ENCODE measurements around the gene CHST11. TPM values are rescaled to one million over a fixed set of nuclear protein-coding genes. Genes with fewer than 3 reads are reported as not detected.

Gene CHST11
- total and polyA plus RNA-seq, 10 donors, result 5.2 to 65.1 (median 48.4) TPM

DNA sequence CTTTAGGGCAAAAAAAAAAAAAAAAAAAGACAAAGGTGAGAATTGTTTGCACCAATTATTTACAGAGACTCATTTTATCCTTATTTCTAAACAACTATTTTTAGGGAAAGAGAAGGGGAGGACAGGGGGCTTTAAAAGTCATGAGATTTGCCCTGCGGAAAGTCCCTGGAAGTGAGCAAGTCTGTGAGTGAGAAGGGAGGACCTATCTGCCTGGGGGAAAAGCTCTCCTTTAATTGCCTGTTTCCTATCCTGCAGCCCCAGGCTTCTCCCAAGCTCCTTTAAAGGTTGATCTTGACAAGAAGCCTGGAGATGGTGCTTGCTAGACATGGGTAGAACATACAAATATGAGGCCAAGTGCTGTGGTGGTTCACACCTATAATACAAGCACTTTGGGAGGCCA, 8.3 kb upstream of the CHST11 start:
- Histone ChIP-seq H3K27me3 (replicated peaks in 1 of 7) (no peaks in the 10 kb centered on the region), H3K27ac (no peak overlapping the region), H3K4me3 (no peak overlapping the region), H3K36me3 (no peaks in the 10 kb centered on the region), H3K4me1 (no peaks in the 10 kb centered on the region), H3K9me3 (peaks cover 0 to 7% (median 5%) of the 10 kb centered on the region in 8 donors)
- 71 to 88% (median 80%) methylated on average over 1 of the region's 1 CpG for WGBS, 5 donors
- TF ChIP-seq POLR2AphosphoS5 (IDR thresholded peaks at IDR 0.05) (no peak), POLR2A (IDR thresholded peaks at IDR 0.05) (no peak)
- TF ChIP-seq, protein P1, sequence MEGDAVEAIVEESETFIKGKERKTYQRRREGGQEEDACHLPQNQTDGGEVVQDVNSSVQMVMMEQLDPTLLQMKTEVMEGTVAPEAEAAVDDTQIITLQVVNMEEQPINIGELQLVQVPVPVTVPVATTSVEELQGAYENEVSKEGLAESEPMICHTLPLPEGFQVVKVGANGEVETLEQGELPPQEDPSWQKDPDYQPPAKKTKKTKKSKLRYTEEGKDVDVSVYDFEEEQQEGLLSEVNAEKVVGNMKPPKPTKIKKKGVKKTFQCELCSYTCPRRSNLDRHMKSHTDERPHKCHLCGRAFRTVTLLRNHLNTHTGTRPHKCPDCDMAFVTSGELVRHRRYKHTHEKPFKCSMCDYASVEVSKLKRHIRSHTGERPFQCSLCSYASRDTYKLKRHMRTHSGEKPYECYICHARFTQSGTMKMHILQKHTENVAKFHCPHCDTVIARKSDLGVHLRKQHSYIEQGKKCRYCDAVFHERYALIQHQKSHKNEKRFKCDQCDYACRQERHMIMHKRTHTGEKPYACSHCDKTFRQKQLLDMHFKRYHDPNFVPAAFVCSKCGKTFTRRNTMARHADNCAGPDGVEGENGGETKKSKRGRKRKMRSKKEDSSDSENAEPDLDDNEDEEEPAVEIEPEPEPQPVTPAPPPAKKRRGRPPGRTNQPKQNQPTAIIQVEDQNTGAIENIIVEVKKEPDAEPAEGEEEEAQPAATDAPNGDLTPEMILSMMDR (IDR thresholded peaks at IDR 0.05 in 8 of 11, conservative IDR thresholded peaks at IDR 0.05 in 3 of 11), result no peak
- no peak for DNase-seq
- intact Hi-C loops (cut with DNase I; ENCODE audit: low total_unique reads), result no loop called here

DNA sequence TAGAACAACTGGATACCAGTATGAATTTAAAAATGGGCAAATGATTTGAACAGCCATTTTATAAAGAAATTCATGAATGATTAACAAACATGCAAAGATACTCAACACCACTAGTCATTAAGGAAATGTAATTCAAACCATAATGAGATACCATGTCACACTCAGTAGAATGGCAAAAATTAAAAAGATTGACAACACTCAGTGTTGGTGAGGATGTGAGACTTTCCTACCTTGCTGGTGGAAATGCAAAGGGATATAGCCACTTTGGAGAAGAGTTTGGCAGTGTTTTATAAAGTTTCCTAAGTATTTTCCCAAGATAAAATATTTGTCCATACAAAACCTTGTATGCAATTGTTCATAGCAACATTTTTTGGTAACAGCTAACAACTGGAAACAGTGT, 6.0 kb upstream of the CHST11 start:
- Histone ChIP-seq H3K4me1 (peaks cover 0 to 8% (median 3%) of the 10 kb centered on the region in 6 donors), H3K9me3 (peaks cover 0 to 7% (median 5%) of the 10 kb centered on the region in 8 donors), H3K36me3 (no peaks in the 10 kb centered on the region), H3K27ac (no peak overlapping the region), H3K4me3 (no peak overlapping the region), H3K27me3 (replicated peaks in 1 of 7) (no peaks in the 10 kb centered on the region)
- TF ChIP-seq POLR2A (IDR thresholded peaks at IDR 0.05) (no peak), POLR2AphosphoS5 (IDR thresholded peaks at IDR 0.05) (no peak)
- TF ChIP-seq, protein P1 (IDR thresholded peaks at IDR 0.05 in 8 of 11, conservative IDR thresholded peaks at IDR 0.05 in 3 of 11), result no peak
- no peak for DNase-seq
- intact Hi-C loops (cut with DNase I; ENCODE audit: low total_unique reads), result loop anchor here (10.0 kb wide), 1 partner anchor 424 kb away; no protein-coding TSS in a partner anchor

DNA sequence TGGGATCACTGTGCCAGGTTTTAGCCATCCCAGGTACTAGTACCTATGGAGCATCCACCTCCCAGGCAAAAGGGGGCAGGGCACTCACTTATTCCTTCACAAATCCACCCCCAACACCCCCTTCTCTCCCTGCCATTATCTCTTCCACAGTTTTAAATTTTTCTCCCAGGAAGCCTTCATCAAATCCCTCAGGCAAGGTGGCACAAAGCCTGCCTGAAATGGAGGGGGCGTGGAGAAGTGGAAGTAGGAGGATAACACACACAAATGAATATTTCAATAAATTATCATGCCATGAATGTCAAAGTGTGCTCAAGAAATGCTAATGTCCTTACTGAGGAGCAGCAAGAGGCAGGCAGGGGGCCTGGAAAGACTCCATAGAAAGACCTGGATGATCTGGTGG, 4.7 kb upstream of the CHST11 start:
- peaks cover 0 to 17% (median 11%) of the 10 kb centered on the region in 6 donors for H3K4me1 ChIP-seq
- no peaks in the 10 kb centered on the region for H3K36me3 ChIP-seq
- no peak overlapping the region for H3K4me3 ChIP-seq
- DNase-seq, result no peak
- H3K27me3 ChIP-seq (replicated peaks in 1 of 7), result no peaks in the 10 kb centered on the region
- intact Hi-C loops (cut with DNase I; ENCODE audit: low total_unique reads), result loop anchor here (10.0 kb wide), 1 partner anchor 423 kb away; no protein-coding TSS in a partner anchor
- peaks cover 0 to 7% (median 5%) of the 10 kb centered on the region in 8 donors for H3K9me3 ChIP-seq
- H3K27ac ChIP-seq, result no peak overlapping the region
- TF ChIP-seq POLR2A (IDR thresholded peaks at IDR 0.05), result no peak
- TF ChIP-seq, protein P1 (IDR thresholded peaks at IDR 0.05 in 8 of 11, conservative IDR thresholded peaks at IDR 0.05 in 3 of 11), result no peak
- no peak for TF ChIP-seq POLR2AphosphoS5 (IDR thresholded peaks at IDR 0.05)
- 91 to 100% (median 94%) methylated on average over 1 of the region's 1 CpG for WGBS, 5 donors

DNA sequence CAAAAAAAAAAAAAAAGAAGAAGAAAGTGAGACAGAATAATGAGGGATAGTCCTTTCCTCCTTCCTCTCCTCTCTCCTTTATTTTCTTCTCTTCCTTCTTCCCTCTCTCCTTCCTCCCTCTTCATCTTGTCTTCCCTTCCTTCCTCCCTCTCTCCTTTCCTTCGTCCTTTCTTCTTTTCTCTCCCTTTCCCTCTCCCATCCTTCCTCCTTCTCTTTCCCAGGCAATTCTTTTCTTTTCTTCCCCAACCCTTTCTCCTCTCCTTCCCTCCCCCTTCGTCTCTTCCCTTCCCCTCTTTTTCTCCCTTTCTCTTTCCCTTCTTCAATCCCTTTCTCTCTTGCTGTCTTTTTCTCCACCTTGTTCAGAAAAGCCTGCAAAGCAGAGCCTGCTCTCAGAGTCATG, 3.6 kb upstream of the CHST11 start:
- TF ChIP-seq, protein P1 (IDR thresholded peaks at IDR 0.05 in 8 of 11, conservative IDR thresholded peaks at IDR 0.05 in 3 of 11), result no peak
- TF ChIP-seq POLR2AphosphoS5 (IDR thresholded peaks at IDR 0.05), result no peak
- no peak for TF ChIP-seq POLR2A (IDR thresholded peaks at IDR 0.05)
- no peaks in the 10 kb centered on the region for H3K27me3 ChIP-seq (replicated peaks in 1 of 7)
- DNase-seq, result no peak
- intact Hi-C loops (cut with DNase I; ENCODE audit: low total_unique reads), result loop anchor here (10.0 kb wide), 1 partner anchor 422 kb away; no protein-coding TSS in a partner anchor
- no peaks in the 10 kb centered on the region for H3K36me3 ChIP-seq
- H3K4me3 ChIP-seq, result no peak overlapping the region
- H3K9me3 ChIP-seq, result peaks cover 0 to 7% (median 5%) of the 10 kb centered on the region in 8 donors
- peaks cover 0 to 19% (median 11%) of the 10 kb centered on the region in 6 donors for H3K4me1 ChIP-seq
- no peak overlapping the region for H3K27ac ChIP-seq
- 83 to 90% (median 85%) methylated on average over 2 of the region's 2 CpGs for WGBS, 5 donors

Data from spleen (tissue), 11 donors.